OCI-LY3 (cell line): ENCODE results near the gene QSOX2.

ENCODE experiments used
- H2AFZ ChIP-seq: fragments of 200-600, 300-600 bp; shearing (Covaris generic); 2 replicates; pipeline ENCODE4 v1.6.0; 2014; ENCODE audit warnings: antibody characterized with exemption, low read depth, low read length
- H3K27ac ChIP-seq: fragments of 200-600, 300-600 bp; sonication (generic); 2 replicates; pipeline ENCODE4 v1.5.1; 2014; ENCODE audit warnings: mild to moderate bottlenecking, low read length, moderate library complexity, mixed read lengths
- H3K27me3 ChIP-seq: fragments of 200-600, 300-600 bp; sonication (generic); 2 replicates; pipeline ENCODE4 v1.6.1; 2014; ENCODE audit warnings: low read depth, low read length, mixed read lengths
- H3K36me3 ChIP-seq: fragments of 200-600, 300-600 bp; sonication (generic); replicated peaks from 2 replicates; pipeline ENCODE3; 2014; ENCODE audit warnings: low read depth, low read length, mixed read lengths
- H3K4me1 ChIP-seq: fragments of 300-600, 200-600 bp; sonication (generic); 2 replicates; pipeline ENCODE4 v1.6.1; 2014; ENCODE audit warnings: low read length, mixed read lengths
- H3K4me2 ChIP-seq: fragments of 200-600, 300-600 bp; sonication (generic); 2 replicates; pipeline ENCODE4 v1.6.1; 2014; ENCODE audit warnings: low read length, mixed read lengths
- H3K4me3 ChIP-seq: fragments of 300-600, 200-600 bp; sonication (generic); 2 replicates; pipeline ENCODE4 v1.5.1; 2014; ENCODE audit warnings: antibody characterized with exemption, mild to moderate bottlenecking, low read length, moderate library complexity
- H3K79me2 ChIP-seq: fragments of 300-600, 200-600 bp; shearing (Covaris generic); 2 replicates; pipeline ENCODE4 v1.6.1; 2014; ENCODE audit warnings: mild to moderate bottlenecking, low read length, mixed read lengths
- H3K9ac ChIP-seq: fragments of 300-600, 200-600 bp; shearing (Covaris generic); 2 replicates; pipeline ENCODE4 v1.6.0; 2014; ENCODE audit warnings: mild to moderate bottlenecking, low read length, moderate library complexity
- H3K9me3 ChIP-seq: fragments of 200-600, 300-600 bp; shearing (Covaris generic); 2 replicates; pipeline ENCODE4 v1.6.1; 2014; ENCODE audit warnings: low read length, mixed read lengths; ENCODE audit not compliant: insufficient read depth
- H4K20me1 ChIP-seq: fragments of 200-600, 300-600 bp; sonication (generic); 2 replicates; pipeline ENCODE4 v1.6.1; 2016; ENCODE audit warnings: low read length, mixed read lengths; ENCODE audit not compliant: insufficient read depth
- CTCF ChIP-seq: fragments of 200-600, 300-600 bp; sonication (generic); IDR thresholded peaks from 2 replicates; pipeline ENCODE4 v1.5.1; 2014; ENCODE audit warnings: antibody characterized with exemption, low read length, low read depth
- EZH2phosphoT487 ChIP-seq: fragments of 200-600 bp; shearing (Covaris generic); IDR thresholded peaks from 2 replicates; pipeline ENCODE4 v1.6.1; 2018; ENCODE audit warnings: antibody characterized with exemption, mixed run types, low read depth

QSOX2 gene

DNA sequence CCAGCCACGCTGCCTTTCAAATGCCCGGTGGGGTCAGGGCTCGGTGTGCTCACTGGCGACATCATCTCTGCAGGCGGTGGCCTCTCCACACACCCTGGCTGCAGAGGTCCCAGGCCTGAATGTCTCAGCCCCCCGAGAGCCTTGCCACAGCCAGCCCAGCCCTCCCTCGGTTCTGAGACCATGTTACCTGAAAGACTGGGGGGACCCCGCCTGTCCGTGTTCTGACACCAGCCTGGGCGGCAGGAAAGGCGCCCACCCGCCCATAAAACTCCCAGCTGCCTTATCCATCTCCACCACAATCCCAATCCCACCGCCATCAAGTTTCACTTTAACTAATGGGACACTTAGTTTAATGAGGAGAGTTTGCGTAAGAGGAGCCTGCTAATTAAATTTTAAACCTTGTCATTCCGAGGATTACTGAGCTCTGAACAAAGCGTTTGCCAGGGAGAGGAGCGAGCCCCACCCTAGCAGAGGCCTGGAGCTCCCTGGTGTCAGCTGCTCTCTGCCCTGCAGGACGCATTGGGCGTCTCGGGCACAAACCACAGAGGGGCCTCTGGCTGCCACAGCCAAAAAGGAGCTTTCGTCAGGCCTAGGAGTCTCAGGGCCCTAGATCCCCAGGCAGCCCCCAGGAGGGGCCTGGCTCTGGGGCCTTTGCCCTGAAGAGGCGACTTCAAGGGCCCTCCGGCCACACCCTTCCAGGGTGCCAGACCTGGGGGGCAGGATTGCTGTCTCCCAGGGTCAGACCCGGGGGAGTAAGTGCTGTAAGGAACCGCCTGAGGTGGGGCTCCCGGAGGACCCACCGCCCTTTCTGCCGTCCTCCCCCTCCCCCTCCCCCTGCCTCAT lies 56.0 kb downstream of the QSOX2 start:
- no peak overlapping the region for H3K4me3 ChIP-seq
- H4K20me1 ChIP-seq: no peaks in the 10 kb centered on the region
- no peak overlapping the region for H2AFZ ChIP-seq
- H3K79me2 ChIP-seq: no peaks in the 10 kb centered on the region
- no peaks in the 10 kb centered on the region for H3K9me3 ChIP-seq
- no peaks in the 10 kb centered on the region for H3K4me1 ChIP-seq
- H3K9ac ChIP-seq: no peak overlapping the region
- no peak overlapping the region for H3K27ac ChIP-seq
- H3K36me3 ChIP-seq: no peaks in the 10 kb centered on the region
- H3K4me2 ChIP-seq: no peak overlapping the region
- no peaks in the 10 kb centered on the region for H3K27me3 ChIP-seq
- TF ChIP-seq CTCF (no peak), EZH2phosphoT487 (no peak)

DNA sequence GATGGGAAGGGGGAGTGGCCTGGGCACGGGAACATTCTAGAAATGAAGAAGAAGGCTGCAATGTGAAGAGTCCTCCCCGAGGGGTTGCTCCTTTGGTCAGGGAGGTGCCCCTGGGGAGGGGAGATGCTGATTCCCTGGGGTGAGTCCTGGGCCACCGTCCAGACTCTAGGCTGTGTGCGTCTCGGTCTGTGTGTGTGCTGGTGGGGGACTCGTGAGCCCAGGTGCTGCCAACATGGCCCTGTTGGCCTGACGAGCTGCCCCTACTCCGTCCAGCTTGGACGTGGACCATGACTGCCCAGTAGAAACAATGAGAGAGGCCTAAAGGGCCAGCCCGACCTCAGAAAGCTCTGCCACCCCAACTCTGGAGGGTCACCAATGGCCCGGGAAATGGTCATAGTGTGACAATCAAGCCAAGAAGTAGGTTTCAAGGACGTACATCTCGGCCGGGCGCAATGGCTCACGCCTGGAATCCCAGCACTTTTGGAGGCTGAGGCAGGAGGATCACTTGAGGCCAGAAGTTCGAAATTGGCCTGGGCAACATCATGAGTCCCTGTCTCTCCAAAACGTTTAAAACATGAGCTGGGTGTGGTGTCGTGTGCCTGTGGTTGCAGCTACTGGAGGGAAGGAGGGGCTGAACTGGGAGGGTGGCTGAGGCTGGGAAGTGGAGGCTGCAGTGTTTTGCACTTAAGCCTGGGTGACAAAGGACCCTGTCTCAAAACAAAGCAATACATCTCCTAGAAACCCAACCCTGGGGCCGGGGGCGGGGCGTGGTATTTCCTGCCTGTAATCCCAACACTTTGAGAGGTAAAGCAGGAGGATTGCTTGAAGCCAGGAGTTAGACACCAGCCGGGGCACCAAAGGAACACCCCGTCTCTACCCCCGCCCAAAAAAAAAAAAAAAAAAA lies 57.7 kb downstream of the QSOX2 start:
- H2AFZ ChIP-seq: no peak overlapping the region
- TF ChIP-seq CTCF: no peak
- TF ChIP-seq EZH2phosphoT487: no peak
- no peaks in the 10 kb centered on the region for H4K20me1 ChIP-seq
- H3K4me1 ChIP-seq: no peaks in the 10 kb centered on the region
- no peaks in the 10 kb centered on the region for H3K9me3 ChIP-seq
- H3K36me3 ChIP-seq: no peaks in the 10 kb centered on the region
- no peak overlapping the region for H3K4me3 ChIP-seq
- no peak overlapping the region for H3K9ac ChIP-seq
- no peaks in the 10 kb centered on the region for H3K27me3 ChIP-seq
- H3K27ac ChIP-seq: no peak overlapping the region
- no peaks in the 10 kb centered on the region for H3K79me2 ChIP-seq
- H3K4me2 ChIP-seq: no peak overlapping the region

- Histone ChIP-seq H2AFZ (no peak overlapping the region), H3K79me2 (no peaks in the 10 kb centered on the region), H3K27me3 (no peaks in the 10 kb centered on the region), H3K27ac (no peak overlapping the region), H3K4me1 (no peaks in the 10 kb centered on the region), H3K9me3 (no peaks in the 10 kb centered on the region), H3K4me3 (no peak overlapping the region), H3K36me3 (no peaks in the 10 kb centered on the region), H3K9ac (no peak overlapping the region), H3K4me2 (no peak overlapping the region), H4K20me1 (no peaks in the 10 kb centered on the region)
- TF ChIP-seq EZH2phosphoT487 (no peak), CTCF (no peak)
Measured at GRCh38 chr9:136187197-136187596, 58.4 kb downstream of the QSOX2 start.

DNA sequence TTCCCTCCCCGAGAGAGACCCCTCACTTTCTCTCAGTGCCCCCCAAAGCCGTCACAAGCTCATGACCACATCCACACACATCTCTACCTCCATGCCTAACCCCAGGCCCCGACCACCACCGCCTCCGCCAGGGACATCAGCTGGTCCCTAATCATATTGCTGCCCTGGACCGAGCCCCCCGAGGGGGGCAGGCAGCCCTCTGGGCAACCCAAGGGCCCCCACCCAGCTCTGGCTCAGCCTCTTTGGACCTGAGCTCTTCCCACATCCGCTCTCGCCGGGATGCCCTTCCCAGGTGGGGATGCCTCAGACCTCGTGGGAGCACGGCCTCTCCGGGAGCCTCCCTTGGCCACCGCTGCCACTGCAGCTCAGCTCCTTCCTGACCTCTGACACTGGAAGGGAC lies 59.2 kb downstream of the QSOX2 start:
- no peaks in the 10 kb centered on the region for H4K20me1 ChIP-seq
- H3K4me3 ChIP-seq: no peak overlapping the region
- no peaks in the 10 kb centered on the region for H3K4me1 ChIP-seq
- no peaks in the 10 kb centered on the region for H3K36me3 ChIP-seq
- no peak overlapping the region for H3K9ac ChIP-seq
- no peak overlapping the region for H2AFZ ChIP-seq
- TF ChIP-seq CTCF (no peak), EZH2phosphoT487 (no peak)
- no peaks in the 10 kb centered on the region for H3K9me3 ChIP-seq
- no peaks in the 10 kb centered on the region for H3K79me2 ChIP-seq
- no peak overlapping the region for H3K4me2 ChIP-seq
- H3K27ac ChIP-seq: no peak overlapping the region
- no peaks in the 10 kb centered on the region for H3K27me3 ChIP-seq
